GM21360 (cell line): ENCODE measurements around the gene RGL3.
A peak's percentile ranks its signal among the peaks of the same experiment; 100 is the strongest.
"Not testable (repeated sequence)": the region's sequence is repeated elsewhere in the genome, so short reads cannot be mapped to it uniquely, and the experiment has no call there.

ENCODE experiments used
- ATAC-seq: cut with Tn5 transposase; IDR thresholded peaks from one replicate; pipeline ENCODE4 v1.9.1; 2021; ENCODE audit warnings: mild to moderate bottlenecking, moderate library complexity; ENCODE audit not compliant: unreplicated experiment

The RGL3 gene

DNA sequence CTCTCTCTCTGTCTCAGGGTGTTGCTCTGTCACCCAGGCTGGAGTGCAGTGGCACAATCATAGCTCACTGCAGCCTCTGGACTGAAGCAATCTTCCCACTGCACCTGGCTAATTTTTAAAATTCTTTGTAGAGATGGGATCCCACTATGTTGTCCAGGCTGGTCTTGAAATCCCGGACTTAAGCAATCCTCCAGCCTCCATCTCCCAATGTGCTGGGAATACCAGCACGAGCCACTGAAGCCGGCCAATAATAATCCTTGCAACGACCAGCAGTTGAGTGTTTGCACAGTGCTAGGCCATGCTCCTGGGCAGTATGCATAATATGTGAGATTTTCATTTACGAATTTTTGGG is 34.4 kb downstream of the RGL3 start:
- no peak for ATAC-seq

DNA sequence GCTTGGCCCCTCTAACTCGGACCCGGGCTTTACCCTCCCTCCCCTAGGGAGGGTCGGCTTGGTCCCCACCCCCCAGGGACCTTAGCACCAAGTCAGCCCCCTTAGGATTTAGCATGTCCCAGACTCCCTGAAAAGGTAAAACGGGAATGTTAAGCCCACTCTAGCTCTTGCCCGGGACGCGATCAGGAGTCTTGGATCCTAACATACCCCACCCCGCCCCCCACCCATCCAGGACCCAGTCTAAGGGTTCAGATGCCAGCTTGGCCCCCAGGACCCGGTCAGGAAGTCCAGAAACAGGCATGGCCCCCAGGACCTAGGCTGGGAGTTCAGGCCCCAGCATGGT is 35.4 kb downstream of the RGL3 start:
- ATAC-seq: no peak

DNA sequence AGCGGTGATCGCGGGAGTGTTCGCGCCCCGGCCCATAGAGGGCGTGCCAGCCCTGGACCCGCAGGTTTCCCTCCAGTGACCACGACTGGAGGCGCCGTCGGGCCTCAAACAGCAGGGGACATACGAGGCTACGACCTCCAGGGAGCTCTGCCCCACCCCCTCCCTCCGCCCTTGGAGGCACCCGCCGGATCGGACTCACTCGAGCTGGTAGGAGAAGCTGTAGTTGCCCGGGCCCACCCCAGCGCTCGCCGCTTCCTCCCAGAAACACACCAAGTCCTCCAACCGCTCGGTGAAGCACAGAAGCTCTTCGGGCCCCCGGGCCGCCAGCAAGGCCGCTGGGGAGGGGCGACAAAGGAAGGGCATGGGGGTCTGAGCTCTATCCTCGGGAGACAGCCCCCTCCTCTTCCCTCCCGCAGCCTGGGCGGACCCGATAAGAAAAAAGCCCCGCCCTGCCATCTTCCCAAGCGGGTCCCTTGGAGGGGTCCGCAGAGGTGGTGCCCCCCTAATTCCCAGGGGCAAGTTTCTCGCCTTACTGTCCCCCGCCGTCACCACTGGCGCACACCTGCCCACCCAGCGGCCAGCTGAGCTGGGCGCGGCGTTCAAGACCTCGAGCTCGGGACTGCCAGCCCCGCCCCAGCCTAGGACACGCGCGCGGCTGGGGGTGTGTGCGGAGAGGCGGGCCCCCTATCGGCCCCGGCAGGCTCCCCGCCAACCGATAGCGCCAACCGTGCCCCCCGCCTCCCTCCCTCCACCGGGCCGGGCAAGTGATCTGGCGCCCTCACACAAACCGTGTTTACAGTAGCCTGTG is 36.0 kb downstream of the RGL3 start:
- ATAC-seq: no peak

DNA sequence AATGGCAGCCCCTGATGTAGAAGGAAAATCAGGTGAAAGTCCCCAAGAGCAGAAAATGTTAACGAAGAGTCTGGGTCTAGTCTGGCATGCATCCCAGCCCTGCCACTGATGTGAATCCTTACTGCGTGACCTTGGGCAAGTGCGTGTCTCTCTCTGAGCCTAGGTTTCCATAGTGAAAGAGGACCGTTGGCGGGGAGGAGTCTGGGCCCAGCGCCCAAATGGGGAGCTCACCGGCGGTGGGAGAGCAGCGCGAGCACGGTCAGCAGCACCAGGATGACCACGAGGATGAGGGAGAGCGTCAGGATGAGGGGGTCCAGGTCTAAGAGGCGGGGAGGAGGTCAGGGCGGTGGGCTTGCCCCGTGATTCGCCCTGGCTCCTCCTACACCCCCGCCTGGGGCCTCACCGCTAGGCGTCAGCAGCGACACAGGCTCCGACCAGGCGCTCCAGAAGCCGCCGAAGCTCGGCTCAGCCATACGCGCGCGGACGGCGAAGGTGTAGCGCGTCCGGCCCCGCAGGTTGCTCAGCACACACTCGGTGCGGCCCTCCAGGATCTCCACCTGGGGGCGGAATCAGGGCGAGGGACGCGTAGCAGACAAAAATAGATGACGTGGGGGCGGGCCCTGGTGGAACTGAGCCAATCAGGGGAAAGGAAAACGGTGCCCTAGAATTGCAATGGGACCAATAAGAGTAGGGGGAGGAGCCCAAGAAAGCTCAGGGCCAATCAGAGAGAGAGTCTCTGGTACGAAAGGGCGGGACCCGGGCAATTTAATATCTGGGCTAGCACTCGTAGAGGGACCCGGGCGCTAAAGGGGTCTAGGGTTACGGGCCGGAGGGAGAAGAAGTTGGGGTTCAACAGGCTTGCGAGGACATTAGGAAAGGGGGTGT is 38.2 kb downstream of the RGL3 start:
- peak; percentile 56 for ATAC-seq

DNA sequence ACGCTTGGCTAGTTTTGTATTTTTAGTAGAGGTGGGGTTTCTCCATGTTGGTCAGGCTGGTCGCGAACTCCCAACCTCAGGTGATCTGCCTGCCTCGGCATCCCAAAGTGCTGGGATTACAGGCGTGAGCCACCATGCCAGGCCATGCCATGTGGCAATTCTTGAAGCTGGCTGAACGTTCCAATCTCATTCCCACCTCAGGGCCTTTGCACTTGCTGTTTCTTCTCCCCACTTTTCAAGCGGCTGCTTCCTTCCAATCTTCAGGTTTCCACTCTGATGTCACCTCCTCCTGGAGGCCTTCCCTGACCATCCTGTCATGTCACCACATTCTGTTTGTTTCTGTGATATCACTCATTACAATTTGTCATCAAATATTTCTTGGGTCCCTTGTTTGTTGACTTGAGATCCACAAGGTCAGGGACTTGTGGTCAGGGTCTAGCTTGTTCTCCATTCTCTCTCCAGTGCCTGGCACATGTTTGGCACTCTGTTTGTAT is 39.2 kb downstream of the RGL3 start:
- ATAC-seq: no peak

DNA sequence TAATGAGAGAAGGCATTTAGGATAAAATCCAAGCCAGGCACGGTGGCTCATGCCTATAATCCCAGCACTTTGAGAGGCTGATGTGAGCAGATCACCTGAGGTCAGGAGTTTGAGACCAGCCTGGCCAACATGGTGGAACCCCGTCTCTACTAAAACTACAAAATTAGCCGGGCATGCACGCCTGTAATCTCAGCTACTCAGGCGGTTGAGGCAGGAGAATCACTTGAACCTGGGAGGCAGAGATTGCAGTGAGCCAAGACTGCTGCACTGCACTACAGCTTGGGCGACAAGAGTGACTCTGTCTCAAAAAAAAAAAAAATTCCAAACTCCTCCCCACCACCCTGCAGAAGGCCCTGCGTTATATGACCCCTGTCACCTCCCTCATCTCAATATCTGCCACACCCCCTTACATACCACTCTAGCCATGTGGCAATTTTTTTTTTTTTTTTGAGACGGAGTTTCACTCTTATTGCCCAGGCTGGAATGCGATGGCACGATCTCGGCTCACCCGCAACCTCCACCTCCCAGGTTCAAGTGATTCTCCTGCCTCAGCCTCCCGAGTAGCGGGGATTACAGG is 39.8 kb downstream of the RGL3 start:
- not testable (repeated sequence) for ATAC-seq

DNA sequence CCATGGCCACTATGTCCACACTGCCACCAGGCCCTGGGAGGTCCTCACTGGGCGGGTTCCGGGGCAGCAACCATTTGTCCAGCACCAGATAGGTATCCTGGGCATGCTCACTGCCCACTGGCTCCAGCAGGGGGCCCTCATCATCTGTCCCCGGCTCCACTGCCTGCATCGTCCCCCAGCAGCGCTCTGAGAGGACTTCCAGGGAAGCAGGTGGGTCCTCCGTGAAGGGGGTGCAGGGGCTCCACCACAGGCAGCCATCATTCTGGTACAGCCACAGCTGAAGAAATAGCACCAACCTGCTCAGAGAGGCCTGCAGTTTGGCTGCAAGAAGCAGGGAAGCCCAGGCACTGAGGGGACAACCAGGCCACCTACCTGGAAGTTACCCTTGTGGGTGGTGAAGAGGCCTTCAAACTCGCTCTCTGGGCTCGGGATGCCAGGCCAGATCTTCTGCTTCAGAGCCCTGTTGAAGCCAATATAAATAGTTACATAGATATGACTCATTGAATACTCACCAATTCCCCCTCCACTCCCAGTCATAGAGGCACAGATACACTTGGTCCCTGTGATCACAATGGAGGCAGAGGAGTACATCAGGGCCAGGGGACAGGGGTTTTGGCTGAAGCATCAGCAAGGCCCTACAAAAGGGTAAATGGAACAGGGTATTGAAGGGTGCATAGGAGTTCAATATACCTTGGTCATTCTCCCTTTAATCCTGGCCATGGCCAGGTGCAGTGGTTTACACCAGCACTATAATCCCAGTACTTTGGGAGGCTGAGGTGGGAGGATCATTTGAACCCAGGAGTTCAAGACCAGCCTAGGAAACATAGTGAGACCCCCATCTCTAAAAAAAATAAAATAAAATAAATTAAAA is 40.6 kb downstream of the RGL3 start:
- ATAC-seq: no peak

DNA sequence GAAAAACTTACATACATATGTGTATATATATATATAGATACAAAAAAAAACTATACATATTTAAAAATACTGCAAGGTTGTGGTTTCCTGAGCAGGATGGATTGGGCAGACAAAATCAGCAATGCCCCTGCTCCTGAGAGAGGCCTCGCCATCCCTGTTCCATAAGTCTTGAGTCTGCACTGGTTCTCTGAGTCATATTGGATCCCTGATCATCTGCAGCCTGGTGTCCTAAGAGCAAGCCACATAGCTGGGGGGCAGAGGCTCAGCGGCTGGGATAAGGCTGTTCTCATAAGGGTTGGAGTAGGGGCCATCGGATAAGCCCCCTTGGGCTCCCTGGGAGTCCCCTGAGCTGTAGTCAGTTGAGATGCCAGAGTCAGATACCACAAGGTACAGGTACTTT is 41.4 kb downstream of the RGL3 start:
- ATAC-seq: no peak

DNA sequence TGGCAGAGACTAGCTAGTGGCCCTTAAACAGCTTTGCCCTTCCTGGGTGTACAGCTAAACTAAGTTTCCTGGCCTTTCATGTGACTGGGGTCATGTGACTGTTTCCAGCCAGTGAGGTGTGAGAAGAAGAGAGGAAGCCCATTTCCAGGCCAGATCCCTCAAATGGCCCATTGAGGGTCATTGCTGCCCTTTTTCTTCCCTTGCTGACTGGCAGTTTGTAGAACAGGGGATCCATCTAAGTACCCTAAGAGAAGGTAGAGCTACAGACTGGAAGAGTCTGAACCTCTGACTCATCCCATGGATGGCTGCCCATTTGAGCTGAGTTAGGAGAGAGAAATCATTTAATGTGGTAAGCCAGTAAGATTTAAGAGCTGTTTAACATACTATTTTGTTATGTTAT is 41.9 kb downstream of the RGL3 start:
- no peak for ATAC-seq

DNA sequence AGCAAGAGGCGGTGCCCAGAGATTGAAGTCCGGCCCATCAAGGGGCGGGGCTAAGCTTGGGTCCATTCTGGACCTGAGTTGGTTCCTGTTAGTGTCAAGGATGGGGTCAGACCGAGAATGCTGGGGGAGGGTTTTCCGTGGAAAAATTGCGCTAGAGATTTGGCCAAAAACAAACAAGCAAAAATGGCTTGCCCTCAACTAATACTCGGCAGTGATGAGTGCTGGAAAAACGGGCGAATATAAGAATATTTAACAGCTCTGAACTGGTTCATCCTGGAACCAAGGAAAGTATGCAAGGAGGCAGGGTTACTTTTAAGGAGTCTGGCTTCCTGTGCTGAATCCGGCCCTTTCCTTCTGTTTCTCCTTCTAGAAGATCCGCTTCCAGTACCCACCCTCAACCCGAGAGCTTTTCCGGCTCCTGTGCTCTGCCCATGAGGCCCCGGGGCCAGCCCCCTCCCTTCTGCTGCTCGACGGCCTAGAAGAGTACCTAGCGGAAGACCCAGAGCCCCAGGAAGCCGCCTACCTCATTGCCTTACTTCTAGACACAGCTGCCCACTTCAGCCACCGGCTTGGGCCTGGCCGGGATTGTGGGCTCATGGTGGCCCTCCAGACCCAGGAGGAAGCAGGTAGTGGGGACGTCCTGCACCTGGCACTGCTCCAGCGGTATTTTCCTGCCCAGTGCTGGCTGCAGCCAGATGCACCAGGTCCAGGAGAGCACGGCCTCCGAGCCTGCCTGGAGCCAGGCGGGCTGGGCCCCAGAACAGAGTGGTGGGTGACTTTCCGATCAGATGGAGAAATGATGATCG is 43.8 kb downstream of the RGL3 start:
- ATAC-seq: no peak

DNA sequence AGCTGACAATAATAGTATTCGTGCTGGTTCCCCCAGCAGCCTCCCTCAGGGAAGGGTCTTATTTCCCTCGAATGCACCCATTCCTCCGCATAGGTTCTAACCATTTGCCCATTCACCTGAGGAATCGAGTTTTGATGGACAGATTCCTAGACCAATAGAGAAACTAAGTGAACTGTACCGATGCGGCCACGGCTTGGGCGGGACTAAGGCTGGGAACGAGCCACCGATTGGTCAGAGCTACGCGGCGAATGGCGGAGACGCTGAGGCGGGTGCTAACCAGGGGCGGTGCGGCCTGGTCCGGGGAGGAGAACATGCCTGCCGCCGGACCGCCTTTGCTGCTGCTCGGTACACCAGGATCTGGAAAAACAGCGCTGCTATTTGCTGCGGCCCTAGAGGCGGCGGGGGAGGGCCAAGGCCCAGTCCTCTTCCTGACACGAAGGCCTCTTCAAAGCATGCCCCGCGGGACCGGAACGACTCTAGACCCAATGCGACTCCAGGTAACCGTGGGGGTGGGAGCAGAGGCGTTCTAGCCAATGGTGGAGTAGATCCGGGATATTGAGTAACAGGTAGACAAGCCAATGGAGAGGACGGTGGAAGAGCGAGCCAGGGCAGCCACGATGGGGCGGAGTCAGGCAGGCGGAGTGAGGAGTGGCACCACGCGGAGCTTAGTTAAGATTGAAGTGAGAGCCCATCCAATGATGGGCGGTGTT is 44.5 kb downstream of the RGL3 start, which contains the start of gene SWSAP1:
Gene SWSAP1, plus strand, starts transcription at position 234 of the 710 bp plus-strand sequence. Its CDS starts 15 bp downstream, at position 249.
- peak; percentile 83 for ATAC-seq

DNA sequence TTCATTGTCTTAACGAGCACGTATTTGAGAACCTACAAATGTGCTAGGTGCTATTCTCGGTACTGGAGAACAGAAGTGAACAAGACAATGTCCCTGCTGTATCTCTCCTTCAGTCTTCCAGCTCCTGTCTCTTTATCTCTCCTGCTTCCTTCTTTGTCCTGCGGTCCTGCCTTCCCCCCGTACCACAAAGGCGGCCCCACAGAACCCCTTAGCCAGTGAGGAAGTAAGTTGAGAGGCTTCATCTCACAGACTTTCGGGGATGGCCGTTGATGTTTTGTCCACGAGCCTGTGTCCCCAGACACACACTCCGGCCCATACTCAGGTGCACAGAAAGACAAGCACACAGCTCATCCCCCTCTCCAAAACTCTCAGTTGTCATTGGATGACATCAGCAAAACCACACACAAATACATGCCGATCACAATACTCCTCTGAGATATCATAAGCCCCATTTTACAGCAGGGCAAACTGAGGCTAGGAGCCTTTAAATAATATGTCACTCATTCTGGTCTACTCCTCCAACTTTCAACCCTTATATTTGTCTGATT is 45.2 kb downstream of the RGL3 start:
- ATAC-seq: no peak

DNA sequence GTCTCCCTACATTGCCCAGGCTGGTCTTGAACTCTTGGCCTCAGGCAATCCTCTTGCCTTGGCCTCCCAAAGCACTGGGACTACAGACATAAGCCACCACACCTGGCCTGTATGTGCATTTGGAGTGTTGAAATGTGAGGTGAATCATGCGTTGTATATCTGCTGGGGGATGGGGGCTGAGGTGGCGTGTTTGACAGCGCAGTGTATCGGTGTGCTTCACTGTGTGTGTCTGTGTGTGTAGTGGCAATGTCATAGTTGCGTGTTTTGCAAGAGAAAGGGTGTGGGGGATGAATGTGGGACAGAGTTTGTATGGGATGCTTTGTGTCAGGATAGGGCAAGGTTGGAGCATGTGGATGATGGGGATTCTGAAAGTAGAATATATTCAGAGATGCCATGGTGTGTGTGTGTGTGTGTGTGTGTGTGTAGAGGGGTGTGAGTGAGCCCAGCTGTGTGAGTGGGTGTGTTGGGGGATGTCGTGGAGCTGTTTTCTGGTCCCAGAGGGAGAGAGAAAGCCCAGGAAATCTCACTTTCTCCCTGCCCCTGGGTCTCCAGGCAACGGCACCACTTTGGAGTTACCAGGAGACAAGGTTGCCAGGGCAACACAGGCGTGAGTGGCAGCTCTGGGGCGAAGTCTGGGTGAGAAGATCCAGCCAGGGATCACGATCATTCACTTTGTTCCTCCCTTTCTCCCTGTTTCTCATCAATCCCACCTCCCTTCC is 45.8 kb downstream of the RGL3 start:
- no peak for ATAC-seq

DNA sequence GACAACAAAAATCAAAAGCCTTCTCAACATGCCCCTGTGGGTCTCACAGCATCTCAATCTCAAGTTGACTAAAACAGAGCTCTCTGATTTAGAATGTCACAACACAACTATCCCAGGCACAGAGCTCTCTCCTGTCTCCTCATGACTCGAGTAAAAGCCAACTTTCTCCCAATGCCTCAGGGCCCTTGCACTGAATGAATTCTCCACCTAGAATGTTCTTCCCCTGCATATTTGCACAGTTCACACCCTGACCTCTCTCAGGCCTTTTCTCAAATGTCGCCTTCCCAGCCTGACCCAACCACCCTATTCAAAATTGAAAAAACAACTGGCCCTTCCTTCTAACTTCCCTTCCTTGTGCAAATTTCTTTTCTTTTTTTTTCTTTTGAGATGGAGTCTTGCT is 48.4 kb downstream of the RGL3 start:
- ATAC-seq: no peak

DNA sequence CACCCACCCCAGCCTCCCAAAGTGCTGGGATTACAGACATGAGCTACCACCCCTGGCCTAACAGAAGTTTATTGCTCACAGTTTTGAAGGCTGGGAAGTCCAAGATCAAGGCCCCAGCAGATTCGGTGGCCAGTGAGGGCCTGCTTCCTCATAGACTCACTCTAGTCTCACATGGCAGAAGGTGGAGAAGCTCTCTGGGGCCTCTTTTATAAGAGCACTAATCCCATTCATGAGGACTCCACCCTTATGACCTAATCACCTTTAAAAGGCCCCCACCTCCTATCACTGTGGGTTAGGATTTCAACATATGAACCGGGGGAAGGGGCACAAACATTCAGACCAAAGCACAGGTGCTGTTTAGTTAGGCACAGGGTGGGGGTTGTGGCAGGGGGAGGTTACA is 51.6 kb downstream of the RGL3 start:
- no peak for ATAC-seq

DNA sequence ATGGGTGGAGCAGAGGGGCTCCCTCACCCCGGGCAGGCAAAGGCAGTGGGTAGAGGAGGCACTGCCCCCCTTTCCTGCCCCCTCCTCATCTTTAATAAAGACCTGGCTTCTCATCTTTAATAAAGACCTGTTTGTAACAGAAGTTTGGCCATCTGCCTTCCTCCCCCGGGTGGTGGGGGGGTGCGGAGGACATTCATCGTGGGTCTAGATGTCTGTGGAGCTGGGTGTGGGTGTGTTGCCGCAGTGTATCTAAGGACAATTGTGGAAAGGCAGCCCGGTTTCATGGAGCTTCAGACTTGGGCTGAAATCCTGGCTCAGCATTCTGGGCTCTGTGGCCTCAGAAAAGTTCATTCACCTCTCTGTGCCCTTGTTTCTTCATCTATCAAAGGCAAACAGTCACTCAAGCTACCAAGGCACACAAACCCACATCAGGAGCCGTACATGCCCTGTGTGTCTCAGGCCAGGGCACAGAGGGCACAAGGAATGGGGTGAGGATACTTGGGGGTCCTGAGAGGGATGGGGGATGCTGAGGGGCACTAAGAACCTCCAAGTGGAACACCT is 53.5 kb downstream of the RGL3 start:
- no peak for ATAC-seq

DNA sequence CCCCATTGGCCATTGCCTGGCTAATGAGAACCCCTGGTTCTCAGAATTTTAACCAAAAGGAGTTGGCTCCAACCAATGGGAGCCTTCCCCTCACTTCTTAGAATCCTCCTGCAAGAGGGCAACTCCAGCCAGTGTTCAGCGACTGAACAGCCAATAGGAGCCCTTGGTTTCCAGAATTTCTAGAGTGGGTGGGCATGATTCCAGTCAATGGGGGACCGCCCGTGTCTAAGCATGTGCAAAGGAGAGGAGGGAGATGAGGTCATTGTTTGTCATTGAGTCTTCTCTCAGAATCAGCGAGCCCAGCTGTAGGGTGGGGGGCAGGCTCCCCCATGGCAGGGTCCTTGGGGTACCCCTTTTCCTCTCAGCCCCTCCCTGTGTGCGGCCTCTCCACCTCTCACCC is 54.2 kb downstream of the RGL3 start:
- ATAC-seq: no peak

DNA sequence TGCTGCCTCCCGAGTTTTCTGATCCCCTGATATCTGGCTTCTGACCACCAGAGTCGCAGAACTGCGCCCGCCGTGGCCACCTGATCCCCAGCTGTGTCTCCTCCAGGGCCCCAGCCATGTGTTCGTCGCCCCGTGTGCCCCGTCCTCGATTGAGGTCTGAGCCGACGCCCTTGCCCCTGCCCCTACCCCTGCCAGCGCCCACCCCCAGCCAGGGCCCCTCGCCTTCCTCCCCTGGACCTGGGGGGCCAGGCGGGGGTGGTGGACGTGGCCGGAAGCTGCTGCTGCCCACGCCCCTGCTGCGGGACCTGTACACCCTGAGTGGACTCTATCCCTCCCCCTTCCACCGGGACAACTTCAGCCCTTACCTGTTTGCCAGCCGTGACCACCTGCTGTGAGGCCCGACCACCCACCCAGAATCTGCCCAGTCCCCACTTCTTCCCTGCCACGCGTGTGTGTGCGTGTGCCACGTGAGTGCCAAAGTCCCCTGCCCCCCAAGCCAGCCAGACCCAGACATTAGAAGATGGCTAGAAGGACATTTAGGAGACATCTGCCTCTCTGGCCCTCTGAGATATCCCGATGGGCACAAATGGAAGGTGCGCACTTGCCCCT is 54.7 kb downstream of the RGL3 start:
- no peak for ATAC-seq
